Colonic mucosa (tissue), 4 donors: ENCODE measurements around the gene HNRNPL. TPM values are rescaled to one million over a fixed set of nuclear protein-coding genes. Genes with fewer than 3 reads are reported as not detected.
"Not testable (repeated sequence)": the region's sequence is repeated elsewhere in the genome, so short reads cannot be mapped to it uniquely, and the experiment has no call there.

Source experiments
- DNase-seq: peaks from one replicate; pipeline ENCODE4 v3.0.0-alpha.2; 2020
- H3K27ac ChIP-seq: fragments of 200-600 bp; one replicate; pipeline ENCODE4 v1.8.0; 2021
- H3K27me3 ChIP-seq: fragments of 200-600 bp; one replicate; pipeline ENCODE4 v1.8.0; 2021
- H3K36me3 ChIP-seq: fragments of 200-600 bp; one replicate; pipeline ENCODE4 v1.8.0; 2021
- H3K4me1 ChIP-seq: fragments of 200-600 bp; one replicate; pipeline ENCODE4 v1.8.0; 2021; ENCODE audit warnings: mild to moderate bottlenecking
- H3K4me3 ChIP-seq: fragments of 200-600 bp; one replicate; pipeline ENCODE4 v1.8.0; 2021
- H3K9ac ChIP-seq, 2 donors: one replicate each; pipeline ENCODE4 v1.7.0; 2013; ENCODE audit warnings: control low read depth in 2 of 2, low read depth in 2 of 2, low read length in 2 of 2
- H3K9me3 ChIP-seq: fragments of 200-600 bp; one replicate; pipeline ENCODE4 v1.8.0; 2021
- intact Hi-C: fragments of 100-400 bp; cut with DNase I; formaldehyde crosslinking; loops from one replicate; pipeline ENCODE4 v1.14.1; 2022
- total RNA-seq, 2 donors: library from RNA; stranded (reverse); fragmentation: NEBNext Ultra II Directional in 1 of 2; extraction: Animal tissue kit (Norgen Biotek cat#: 25700) in 1 of 2; gene quantifications; one replicate each; pipeline ENCODE4 v1.2.1, GENCODE V29; 2021
- TF ChIP-seq, protein P1 (sequence below): fragments of 200-600 bp; IDR thresholded peaks from one replicate; pipeline ENCODE4 v1.8.0; 2022; ENCODE audit warnings: antibody characterized with exemption, mild to moderate bottlenecking
- donor health status: healthy.
- donor health status: DM: no; HTN: no; CAD: no.
- donor health status: DM: no; HTN: no; CAD: no.

HNRNPL gene
- total RNA-seq, 2 donors from 2014 or later: 305 to 418 TPM

DNA sequence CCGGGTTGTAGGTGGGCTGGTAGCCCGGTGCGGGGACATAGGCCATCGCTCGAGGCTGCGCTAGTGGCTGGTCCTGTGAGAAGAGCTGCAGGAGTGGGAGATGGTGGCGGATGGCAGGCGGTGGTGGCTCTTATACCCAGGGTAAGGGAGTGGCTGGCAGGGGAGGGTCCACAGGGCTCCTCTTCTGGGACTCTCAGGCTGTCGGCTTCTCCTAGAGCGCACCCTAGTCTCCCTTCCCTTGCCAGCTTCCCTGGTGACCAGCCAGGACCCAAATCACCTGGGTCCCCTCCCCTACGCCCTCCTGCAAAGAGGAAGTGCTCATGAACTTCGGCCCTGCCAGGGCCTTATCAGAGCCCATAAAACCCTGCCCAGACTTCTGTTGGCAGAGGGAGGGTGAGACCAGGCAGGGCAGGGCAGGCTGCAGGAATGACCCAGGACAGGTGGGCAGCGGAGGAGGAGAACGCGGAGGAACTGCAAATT, 36.9 kb downstream of the HNRNPL start, which contains the start of gene LGALS4:
Gene LGALS4 (minus strand): TSS at position 105 of the 480 bp plus-strand sequence. CDS start 59 bp downstream, at position 46.
- TF ChIP-seq, protein P1, sequence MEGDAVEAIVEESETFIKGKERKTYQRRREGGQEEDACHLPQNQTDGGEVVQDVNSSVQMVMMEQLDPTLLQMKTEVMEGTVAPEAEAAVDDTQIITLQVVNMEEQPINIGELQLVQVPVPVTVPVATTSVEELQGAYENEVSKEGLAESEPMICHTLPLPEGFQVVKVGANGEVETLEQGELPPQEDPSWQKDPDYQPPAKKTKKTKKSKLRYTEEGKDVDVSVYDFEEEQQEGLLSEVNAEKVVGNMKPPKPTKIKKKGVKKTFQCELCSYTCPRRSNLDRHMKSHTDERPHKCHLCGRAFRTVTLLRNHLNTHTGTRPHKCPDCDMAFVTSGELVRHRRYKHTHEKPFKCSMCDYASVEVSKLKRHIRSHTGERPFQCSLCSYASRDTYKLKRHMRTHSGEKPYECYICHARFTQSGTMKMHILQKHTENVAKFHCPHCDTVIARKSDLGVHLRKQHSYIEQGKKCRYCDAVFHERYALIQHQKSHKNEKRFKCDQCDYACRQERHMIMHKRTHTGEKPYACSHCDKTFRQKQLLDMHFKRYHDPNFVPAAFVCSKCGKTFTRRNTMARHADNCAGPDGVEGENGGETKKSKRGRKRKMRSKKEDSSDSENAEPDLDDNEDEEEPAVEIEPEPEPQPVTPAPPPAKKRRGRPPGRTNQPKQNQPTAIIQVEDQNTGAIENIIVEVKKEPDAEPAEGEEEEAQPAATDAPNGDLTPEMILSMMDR: no peak
- H3K4me3 ChIP-seq: peak within 1 kb of the TSS; percentile 72
- intact Hi-C loops: loop anchor here (5.0 kb wide), 1 partner anchor 34 kb away; the partner anchor contains the start of gene HNRNPL
- H3K36me3 ChIP-seq: peaks cover 7% of the 10 kb centered on the region
- peak within 1 kb of the TSS; percentile 77 to 94 for H3K9ac ChIP-seq
- no peaks in the 10 kb centered on the region for H3K9me3 ChIP-seq
- H3K27me3 ChIP-seq: no peaks in the 10 kb centered on the region
- peaks cover 8% of the 10 kb centered on the region for H3K4me1 ChIP-seq
- H3K27ac ChIP-seq: peak within 1 kb of the TSS; percentile 93
- DNase-seq: peak; percentile 96

DNA sequence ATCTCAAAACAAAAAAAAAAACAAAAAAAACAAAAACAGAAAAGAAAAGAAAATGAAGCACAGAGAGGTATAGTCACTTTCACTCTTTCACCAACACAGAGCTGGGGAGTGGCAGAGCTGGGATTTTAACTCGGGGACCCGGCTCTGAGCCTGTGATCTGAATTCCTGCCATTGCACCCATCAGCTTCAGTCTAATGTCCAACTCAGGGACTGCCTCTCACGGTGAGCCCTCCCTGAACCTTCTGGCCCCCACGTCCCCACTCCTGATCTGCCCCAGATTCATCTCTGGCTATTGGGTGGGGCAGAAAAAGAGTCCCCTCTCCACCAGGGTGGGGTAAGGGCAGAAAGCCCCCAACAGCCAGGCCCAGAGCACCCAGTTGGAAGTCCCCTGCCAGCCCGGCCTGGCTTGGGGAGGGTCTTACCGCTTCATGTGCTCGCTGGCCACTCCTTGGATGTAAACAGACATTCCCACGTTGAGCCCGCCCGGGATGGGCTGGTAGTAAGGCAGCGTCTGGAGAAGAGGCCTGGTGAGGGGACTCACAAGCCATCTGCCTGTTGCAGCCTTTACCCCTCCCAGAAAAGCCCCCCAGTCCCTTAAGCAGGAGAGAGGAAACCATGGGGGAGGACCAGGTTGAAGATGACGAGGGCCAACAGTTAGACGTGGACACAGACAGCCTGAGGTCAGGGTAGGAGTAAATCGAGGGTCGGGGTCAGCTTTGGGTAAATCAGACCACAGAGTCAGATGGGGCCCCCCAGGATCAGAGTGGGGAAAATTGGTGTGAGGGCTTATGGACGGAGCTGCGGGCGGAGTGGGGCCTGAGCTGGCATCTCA, 37.6 kb downstream of the HNRNPL start:
- H3K27ac ChIP-seq: peak overlapping the region; percentile 93
- peaks cover 8% of the 10 kb centered on the region for H3K4me1 ChIP-seq
- H3K9ac ChIP-seq: peak overlapping the region; percentile 77 to 94
- H3K9me3 ChIP-seq: no peaks in the 10 kb centered on the region
- peaks cover 6% of the 10 kb centered on the region for H3K36me3 ChIP-seq
- peak overlapping the region; percentile 72 for H3K4me3 ChIP-seq
- DNase-seq: no peak
- no peaks in the 10 kb centered on the region for H3K27me3 ChIP-seq
- TF ChIP-seq, protein P1: no peak
- intact Hi-C loops: loop anchor here (5.0 kb wide), 1 partner anchor 35 kb away; the partner anchor contains the start of gene HNRNPL

DNA sequence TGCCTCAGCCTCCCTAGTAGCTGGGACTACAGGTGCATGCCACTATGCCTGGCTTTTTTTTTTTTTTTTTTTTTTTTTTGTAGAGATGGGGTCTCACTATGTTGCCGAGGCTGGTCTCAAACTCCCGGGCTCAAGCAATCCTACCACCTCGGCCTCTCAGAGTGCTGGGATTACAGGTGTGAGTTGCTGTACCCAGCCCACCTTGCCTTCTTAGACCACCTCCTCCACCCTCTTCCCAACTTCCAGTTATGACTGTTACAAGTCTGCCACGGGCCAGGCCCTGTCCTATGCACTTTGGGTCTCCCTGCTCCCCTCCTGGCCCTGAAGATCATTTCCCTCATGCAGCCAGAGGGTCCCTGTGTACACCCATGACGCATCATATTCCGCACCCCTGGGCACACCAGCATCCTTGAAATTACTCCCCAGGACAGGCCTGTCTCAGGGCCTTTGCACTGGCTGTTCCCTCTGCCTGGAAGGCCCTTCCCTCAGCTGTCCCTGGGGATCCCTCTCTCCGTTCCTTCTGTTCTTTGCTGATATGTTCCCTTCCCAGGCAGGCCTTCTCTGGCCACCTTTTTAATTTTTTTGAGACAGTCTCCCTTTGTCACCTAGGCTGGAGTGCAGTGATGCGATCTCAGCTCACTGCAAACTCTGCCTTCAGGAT, 40.1 kb downstream of the HNRNPL start:
- peak overlapping the region; percentile 72 for H3K4me3 ChIP-seq
- H3K9ac ChIP-seq: peak overlapping the region in 1 of 2 donors; percentile 71
- H3K9me3 ChIP-seq: no peaks in the 10 kb centered on the region
- no peaks in the 10 kb centered on the region for H3K4me1 ChIP-seq
- TF ChIP-seq, protein P1: no peak
- peak overlapping the region; percentile 50 for H3K27ac ChIP-seq
- intact Hi-C loops: loop anchor here (5.0 kb wide), 1 partner anchor 38 kb away; the partner anchor contains the start of gene HNRNPL
- H3K27me3 ChIP-seq: no peaks in the 10 kb centered on the region
- DNase-seq: no peak
- H3K36me3 ChIP-seq: peaks cover 6% of the 10 kb centered on the region

DNA sequence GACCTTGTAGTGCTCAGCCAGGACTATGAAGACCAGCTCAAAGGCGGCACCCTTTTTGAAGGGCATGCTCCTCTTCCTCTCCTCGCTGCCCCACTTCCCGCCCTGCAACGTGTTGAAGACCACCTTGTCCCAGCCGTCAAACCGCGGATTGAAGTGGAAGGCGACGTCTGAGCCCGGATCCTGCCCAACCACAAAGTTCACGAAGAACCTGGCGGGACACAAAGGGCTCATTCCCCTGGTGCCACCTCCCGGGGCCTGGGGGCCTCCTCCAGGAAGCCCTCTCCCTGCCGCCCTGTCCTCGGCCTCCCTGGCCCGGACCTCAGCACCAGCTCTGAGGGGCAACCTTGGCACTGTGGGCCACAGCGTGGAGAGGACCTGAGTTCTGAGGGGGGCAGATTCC, 41.0 kb downstream of the HNRNPL start:
- Histone ChIP-seq H3K27me3 (no peaks in the 10 kb centered on the region), H3K27ac (no peak overlapping the region), H3K4me3 (no peak overlapping the region), H3K9ac (peak overlapping the region in 1 of 2 donors; percentile 19), H3K4me1 (no peaks in the 10 kb centered on the region), H3K36me3 (peaks cover 15% of the 10 kb centered on the region), H3K9me3 (no peaks in the 10 kb centered on the region)
- intact Hi-C loops: no loop called here
- TF ChIP-seq, protein P1: no peak
- no peak for DNase-seq

DNA sequence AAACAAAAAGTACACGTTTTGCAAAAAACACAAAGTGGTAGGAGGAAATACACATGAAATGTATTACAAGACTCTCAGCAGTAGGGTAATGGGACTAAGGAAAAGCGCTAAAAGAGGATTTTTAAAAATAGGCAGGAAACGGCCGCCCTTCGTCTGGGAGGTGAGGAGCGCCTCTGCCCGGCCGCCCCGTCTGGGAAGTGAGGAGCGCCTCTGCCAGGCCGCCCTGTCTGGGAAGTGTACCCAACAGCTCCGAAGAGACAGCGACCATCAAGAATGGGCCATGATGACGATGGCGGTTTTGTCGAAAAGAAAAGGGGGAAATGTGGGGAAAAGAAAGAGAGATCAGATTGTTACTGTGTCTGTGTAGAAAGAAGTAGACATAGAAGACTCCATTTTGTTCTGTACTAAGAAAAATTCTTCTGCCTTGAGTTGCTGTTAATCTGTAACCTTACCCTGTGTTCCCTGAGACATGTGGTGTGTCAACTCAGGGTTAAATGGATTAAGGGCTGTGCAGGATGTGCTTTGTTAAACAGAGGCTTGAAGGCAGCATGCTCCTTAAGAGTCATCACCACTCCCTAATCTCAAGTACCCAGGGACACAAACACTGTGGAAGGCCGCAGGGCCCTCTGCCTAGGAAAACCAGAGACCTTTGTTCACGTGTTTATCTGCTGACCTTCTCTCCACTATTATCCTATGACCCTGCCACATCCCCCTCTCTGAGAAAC, 42.2 kb downstream of the HNRNPL start:
- H3K4me1 ChIP-seq, DNase-seq, intact Hi-C loops, H3K27me3 ChIP-seq, H3K4me3 ChIP-seq, H3K9ac ChIP-seq, H3K27ac ChIP-seq, H3K9me3 ChIP-seq: not testable (repeated sequence)
- peaks cover 15% of the 10 kb centered on the region for H3K36me3 ChIP-seq
